ENCODE results near the gene ZDHHC14.
"Not testable (repeated sequence)": the region's sequence is repeated elsewhere in the genome, so short reads cannot be mapped to it uniquely, and the experiment has no call there.

The ZDHHC14 gene

DNA sequence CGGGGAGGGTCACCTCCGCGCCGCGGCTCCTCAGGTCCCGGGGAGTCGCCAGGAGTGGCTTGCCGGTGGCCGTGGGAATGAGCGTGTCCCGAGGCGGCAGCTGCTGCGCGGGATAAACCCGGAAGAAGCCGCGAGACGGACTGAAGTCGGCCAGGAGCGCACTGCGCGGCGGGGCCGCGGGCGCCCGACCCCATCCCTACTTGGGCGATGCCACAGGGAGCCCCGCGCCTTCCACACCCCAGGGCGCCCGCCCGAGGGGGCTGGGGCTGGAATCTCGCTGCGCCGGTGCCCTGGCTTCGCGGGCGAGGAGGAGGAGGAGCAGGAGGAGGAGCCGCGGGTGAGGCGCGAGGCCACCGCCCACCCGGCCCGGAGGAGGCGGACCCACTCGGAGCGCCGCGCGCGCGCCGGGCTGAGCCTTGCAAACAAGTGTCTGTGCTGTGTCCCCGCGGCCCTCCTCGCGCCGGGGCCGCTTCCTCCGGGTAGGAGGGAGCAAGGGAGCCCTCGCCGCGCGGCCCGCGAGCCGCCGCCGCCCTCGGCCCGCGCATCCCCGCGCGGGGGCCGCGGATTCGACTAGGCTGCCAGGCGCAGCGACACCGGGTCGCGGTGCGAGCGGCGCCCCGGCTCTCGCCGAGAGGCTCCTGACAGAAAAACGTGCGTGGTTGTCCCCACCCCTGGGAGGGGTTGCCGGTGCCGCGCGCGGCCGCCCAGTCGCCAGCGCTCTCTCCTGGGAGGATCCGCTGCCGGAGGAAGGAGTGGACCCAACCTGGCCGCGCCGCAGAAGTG, at the start of gene ZDHHC14:
TSS of gene ZDHHC14 (plus strand) at position 412 of the 783 bp plus-strand sequence.
- DNase-seq: peak; percentile 54

GRCh38 chr6:157332813-157333212, 48.2 kb upstream of the ZDHHC14 start:
- no peak for DNase-seq

- no peak for DNase-seq
These were observed 47.5 kb upstream of the ZDHHC14 start for GRCh38 chr6:157333537-157333936.

- DNase-seq: no peak
These were observed 47.0 kb upstream of the ZDHHC14 start for GRCh38 chr6:157333956-157334355.

DNA sequence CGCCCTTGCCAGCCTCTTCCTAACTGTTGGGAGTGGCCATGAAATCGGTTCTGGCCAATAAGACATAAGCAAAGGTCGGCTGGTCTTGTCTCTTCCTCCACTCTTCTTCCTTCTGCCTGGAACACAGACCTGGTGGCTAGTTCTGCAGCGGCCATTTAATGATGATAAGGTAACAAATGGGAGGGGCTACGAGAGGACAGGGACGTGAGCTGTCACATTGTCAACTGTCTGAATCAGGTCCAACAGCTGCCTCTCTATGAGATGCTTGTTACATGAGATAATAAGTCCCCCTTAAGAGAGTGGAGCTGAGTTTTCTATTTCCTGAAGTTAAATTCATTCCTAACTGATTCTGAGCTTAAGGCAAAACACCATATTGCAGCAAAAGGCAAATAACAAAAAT, 45.2 kb upstream of the ZDHHC14 start:
- DNase-seq: no peak

DNA sequence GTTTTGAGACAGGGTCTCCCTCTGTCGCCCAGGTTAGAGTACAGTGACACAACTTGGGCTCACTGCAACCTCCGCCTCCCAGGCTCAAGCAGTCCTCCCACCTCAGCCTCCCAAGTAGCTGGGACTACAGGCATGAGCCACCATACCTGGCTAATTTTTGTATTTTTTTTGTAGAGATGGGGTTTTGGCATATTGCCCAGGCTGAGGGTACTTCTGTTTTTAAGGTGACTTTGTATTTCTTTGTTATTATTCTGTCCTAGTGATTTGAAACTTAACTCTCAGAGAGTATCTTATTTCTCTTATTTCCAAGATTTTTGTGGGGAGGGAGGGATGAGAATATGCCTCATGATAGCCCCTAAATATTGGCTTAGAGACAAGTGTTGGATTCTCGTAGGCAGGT, 43.7 kb upstream of the ZDHHC14 start:
- DNase-seq: not testable (repeated sequence)

DNA sequence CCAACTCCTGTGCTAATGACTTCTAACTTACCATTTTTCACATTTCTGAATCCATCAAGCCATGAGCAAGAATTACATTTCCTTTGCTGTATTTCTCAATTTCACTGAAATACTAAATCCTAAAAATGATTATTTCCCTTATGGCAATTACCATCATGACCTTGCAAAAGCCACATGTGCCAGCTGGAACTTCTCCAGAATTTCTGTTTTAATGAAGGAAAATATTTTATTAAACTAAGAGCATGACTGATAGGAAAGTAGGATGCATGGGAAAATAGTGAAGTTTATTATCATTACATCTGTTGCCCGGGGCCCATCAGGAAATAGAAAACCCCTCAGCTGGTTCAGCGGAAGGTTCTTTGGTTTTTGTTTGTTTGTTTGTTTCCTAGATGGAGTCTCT, 43.2 kb upstream of the ZDHHC14 start:
- no peak for DNase-seq

DNA sequence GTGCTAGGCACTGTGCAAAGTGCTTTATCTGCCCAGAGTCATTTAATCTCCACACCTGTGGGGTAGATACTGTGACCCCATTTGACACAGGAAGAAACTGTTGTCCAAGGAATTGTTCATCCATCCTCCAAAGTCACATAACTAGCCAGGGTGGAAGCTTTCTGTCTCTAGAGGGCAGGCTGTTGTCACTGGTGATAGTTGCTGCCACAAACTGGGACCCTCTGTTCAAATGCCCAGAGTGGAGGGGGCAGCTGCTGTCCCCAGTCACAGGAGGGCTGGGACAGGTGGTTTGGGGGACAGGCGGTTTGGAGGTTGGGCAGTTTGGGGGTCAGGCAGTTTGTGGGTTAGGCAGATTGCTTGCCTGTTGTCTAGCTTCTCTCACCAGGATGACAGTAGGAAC, 41.6 kb upstream of the ZDHHC14 start:
- DNase-seq: no peak

- no peak for DNase-seq
These were observed 37.3 kb upstream of the ZDHHC14 start for GRCh38 chr6:157343732-157344131.

- no peak for DNase-seq
These were observed 34.6 kb upstream of the ZDHHC14 start for GRCh38 chr6:157346373-157346772.

- no peak for DNase-seq
These were observed 22.7 kb upstream of the ZDHHC14 start for GRCh38 chr6:157358287-157358686.

GRCh38 chr6:157361886-157362285, 19.1 kb upstream of the ZDHHC14 start:
- DNase-seq: no peak

GRCh38 chr6:157364705-157365104, 16.3 kb upstream of the ZDHHC14 start:
- DNase-seq: no peak

DNA sequence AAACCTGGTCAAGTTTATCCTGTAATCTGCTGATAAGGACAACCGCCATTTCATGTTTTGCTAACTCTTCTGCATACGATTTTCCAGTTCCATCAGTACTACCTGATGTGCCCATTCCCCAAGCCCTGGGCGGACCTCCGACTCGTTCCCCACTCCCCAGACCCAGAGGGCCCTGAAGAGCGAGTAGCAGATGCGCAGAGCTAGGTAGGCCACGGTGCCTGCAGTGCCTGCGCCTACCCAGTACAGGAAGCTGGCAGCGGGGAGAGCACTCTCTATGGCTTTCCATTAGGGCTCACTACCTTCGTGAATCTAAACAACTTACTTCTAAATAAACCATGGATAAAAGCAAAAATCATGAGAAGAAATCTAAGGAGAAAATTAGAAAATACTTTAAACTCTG, 14.3 kb upstream of the ZDHHC14 start:
- DNase-seq: no peak

GRCh38 chr6:157368359-157369049, 12.5 kb upstream of the ZDHHC14 start:
- DNase-seq: no peak

DNA sequence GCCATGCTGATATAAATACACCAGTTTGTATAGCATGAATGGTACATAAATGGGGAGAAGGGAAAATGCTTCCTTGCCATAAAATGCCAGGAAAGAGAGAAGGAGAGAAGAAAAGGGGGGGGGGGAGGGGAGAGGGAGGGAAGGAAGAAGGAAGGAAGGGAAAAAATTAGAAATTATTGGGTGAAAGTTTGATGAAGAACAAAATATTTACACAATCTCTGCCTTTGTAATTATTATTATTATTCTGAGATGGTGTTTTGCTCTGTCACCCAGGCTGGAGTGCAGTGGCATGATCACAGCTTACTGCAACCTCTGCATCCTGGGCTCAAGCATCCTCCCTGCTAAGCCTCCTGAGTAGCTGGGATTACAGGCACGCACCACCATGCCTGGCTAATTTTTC, 10.2 kb upstream of the ZDHHC14 start:
- DNase-seq: no peak

DNA sequence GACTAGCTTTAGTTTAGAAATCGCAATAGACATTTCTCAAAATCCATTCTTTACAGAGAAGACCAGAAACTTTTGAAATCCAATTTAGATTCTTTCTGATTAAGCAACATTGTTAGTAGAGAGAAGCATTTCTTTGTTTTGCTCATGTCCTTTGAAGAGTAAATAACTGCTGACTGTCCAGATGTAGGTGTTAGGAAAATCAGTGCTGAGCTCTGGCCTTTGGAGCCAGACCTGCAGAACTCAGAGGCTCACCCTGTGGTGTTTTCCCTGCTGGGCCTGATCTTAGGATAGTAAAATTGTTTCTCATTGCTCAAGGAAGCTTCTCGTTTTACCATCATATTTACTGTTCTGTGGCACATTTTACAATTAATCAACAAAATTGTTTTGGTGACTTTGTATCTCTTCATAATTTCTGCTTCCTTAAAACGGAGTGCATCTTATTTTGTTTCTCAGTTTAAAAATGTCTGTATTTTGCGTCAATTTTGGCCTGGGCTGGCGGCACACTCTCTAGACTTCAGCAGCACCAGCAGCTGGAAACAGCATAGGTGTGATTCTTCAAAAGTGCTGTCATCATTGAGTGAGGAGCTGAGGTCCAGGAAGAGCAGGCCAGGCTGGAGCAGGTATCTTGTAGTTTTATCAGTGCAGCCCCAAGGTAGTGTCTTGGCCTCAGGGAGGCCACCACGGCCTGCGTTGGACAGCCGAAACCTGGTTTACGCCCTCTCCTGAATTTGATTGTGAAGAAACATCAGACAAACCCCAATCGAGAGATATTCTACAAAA, 8.3 kb upstream of the ZDHHC14 start:
- no peak for DNase-seq

GRCh38 chr6:157374889-157375443, 6.0 kb upstream of the ZDHHC14 start:
- no peak for DNase-seq

DNA sequence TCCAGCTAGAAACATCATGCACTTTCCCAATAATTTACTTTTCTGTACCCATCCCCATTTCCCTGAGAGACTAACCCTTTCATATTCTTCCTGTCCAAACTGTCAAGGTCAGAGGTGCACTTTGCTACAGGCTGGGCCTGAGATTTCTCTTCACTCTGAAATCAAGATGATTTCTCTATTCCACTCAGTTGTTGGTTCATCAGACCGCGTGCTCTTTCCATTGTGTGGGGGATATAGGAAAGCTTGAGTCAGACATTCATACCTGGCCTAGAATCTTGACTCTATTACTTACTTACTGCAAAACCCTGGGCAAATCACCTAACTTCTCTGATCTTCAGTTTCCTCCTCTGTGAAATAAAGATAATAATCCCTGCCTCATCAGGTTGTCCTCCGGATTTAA, 4.7 kb upstream of the ZDHHC14 start:
- DNase-seq: no peak

- no peak for DNase-seq
These were observed 4.2 kb upstream of the ZDHHC14 start for GRCh38 chr6:157376706-157377230.

GRCh38 chr6:157379656-157380457, 1.1 kb upstream of the ZDHHC14 start:
- peak; percentile 46 for DNase-seq

GRCh38 chr6:157380458-157380778, 572 bp upstream of the ZDHHC14 start:
- DNase-seq: no peak

Measured in GOT3 (cell line).